Inflammatory macrophage treated with lipopolysaccharide for 1 hour (primary cell): ENCODE data around the gene CD200R1.

ENCODE experiments used
- DNase-seq, 2 donors: peaks; one replicate each; pipeline ENCODE4 v3.0.0-alpha.2; 2020 to 2022

Gene CD200R1, protein sequence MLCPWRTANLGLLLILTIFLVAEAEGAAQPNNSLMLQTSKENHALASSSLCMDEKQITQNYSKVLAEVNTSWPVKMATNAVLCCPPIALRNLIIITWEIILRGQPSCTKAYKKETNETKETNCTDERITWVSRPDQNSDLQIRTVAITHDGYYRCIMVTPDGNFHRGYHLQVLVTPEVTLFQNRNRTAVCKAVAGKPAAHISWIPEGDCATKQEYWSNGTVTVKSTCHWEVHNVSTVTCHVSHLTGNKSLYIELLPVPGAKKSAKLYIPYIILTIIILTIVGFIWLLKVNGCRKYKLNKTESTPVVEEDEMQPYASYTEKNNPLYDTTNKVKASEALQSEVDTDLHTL

DNA sequence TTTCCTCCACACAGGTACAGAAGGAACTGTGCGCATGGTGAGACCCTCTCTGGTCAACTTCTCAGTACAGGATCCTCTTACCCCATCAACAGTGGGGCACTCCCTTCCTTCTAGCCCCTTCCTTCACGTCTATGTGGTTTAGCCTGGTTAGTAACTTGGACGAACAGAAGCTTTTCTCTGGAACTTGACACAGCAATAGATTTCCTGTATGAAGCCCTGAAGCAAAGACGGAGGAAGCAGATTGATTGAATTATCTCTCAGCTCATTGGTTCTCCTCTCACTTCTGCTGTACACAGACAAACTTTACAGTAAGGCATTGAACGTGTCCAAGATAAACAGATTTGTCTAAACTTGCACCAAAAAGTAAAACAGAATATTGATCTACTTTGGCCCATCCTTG, at the start of gene CD200R1:
Gene CD200R1 (minus strand): TSS at position 210 of the 400 bp plus-strand sequence. CDS start 246 bp downstream, outside the sequence.
- DNase-seq = no peak

DNA sequence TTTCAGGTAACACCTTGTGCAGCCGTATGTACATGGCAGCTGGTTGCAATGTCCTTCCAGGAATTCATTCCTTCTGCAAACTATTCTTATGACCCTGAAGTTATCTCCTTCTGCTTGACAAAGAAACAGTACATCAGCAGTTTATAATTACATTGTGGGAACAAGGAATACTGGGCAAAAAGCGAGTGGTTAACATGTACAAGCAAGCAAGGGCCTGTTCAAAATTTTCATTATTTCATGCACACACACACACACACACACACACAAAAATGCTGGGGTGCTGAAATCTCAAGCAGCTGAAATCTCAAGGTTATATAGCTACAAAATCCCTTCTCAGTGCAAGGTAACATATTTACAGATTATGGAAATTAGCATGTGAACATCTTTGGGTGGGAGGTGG, 46.6 kb upstream of the CD200R1 start:
- no peak for DNase-seq

DNA sequence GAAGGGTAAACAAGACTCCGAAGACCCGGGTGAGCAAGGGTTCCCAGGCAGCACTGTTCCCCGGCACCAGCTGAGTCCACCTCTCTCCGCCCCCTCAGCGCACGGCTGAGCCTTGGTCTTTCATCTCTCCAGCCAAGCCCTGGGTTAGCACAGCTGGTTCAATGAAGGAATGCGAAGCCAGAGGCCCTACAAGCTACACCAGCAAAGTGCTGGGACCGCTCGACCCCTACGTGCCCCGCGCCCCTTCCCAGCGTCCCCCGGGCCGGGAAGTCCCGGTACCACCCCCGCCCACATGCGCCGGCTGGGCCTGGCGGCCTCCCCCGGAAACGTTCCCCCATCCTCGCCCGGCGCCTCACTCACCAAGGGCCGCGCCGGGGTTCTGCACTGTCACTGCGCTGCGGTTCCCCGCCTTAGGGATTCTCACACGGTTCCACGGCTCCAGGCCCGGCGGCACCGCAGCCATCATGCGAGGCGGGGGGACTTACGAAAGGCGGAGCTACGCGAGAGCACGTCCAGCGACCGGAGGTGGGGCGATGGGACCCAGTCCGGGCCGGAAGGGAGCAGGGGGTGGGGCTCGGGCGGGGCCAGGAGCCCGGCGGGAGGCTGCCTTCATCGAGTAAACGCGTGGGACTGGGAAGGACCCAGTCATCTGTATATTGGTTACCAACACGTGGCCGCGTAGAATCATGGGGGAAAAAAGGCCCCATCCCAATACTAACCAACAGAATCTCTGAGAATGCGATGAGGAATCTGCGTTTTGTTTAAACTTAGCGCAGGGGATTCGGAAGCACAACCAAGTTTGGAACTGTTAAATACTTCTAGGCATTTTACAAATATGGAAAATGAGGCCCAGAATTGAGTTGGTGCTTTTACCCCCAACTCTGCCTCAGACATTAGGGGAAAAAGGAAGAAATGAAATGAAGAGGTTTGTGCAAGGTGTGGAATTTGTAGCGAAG, 44.6 kb upstream of the CD200R1 start:
- peak; percentile 84 to 90 for DNase-seq

DNA sequence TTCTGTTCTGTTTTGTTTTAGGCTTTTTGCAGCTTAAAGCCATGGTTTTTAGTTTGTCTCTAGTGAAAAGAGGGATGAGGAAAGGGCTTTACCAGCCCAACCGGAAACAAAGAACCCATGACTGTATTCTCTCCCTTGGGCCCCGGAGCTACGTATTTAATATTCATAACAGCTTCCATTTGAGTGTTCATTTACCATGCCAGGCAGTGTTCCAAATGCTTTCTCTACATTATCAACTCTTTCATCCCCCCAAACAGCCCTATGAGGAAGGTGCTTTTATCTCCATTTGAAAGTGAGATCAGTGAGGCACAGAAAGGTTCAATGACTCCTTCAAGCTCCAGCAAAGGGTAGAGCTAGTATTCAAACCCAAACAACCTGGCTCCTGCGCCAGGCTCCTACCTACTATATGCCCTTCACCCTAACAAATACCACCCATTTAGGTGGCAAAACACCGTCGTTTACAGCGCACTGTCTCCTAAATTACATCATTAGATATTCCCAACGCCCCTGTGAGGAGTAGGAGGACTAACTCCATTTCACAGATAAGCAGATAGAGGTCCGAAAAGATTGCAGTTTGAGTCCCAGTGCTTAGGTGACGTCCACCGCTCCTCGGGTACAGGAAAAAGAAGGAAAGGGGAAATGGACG, 43.8 kb upstream of the CD200R1 start:
- DNase-seq = peak in 1 of 2 donors; percentile 19

DNA sequence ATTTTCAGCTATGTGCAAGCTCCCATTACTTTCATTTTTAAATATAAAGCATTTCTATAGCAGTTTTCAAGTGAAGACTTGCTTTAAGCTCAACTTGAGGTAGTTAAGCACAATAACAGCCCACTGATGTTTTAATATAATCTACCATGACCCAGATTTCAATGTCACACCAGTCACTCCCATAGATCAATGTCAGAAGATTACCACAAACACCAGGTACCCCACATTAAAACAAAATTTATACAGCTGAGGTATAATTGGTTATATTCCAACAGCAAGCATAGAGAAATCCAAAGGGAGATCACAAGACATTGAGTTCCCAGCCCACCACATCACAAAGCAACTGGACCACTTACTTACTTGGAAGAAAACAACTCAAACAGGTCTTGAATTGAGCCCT, 38.7 kb upstream of the CD200R1 start:
- no peak for DNase-seq

DNA sequence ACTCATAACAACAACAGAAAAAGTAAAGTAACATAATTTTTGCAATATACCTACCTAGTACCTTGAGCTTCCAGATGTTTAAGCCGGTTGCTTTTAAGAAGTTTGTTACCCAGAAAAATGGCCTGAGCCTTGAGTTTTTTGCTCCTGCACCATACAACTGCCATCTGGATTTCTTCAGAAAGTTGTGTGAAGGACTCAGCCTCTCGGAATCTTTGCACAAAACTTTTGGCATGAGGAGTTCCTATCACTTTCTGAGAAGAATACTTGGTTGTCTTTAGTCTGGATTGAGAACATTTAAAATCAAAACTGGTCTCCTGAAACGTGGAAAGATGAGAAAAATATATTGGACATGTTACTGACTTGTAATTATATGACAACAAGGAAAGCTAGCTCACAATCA, 33.2 kb upstream of the CD200R1 start:
- DNase-seq = no peak

DNA sequence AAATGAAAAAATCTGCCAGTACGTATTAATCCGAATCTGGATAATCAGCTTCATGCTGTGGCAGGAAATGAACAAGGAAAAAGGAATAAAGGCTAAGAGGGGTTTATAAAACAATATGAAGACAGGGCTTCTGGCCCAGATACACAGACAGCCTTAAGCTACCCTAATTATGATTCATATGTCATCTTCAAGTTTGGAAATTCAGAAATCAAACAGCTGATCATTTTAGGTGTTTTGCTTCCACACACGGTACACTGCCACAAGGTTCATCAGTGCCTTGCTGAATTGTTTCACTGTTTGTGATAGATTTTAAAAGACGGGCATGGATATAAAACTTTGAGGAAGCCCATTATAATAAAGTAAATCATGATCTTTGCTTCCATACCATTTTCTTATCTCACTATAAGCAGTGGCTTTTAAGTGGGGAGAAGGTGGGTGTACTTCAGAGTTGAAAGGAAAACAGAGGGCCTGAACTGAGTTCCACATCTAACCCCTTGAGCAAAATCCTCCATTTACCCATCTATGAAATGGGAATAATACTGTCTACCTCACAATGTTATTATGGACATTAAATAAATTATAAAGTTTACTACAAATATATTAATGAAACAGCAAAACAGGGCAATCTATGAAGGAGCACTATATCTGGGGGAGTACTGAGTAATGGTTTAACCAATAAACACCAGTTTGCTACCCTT, 31.6 kb upstream of the CD200R1 start:
- DNase-seq = no peak

DNA sequence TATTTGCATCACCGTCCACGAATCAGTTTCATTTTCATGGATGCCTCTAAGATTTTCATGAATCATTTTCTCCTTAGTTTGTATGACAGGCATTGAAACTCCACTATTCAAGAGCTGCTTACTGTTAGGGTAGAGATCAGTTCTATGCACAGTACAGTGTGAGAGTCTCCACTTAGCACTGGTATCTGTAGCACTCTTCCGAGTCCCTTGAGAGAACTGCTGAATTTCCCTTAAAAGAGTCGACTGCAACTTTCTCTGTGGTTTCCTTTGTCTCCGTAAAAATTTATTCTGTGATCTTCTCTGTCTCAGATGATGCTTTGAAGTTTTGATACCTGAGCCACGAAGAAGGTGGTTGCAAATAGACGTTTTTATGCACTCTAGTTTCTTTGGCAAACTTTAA, 30.7 kb upstream of the CD200R1 start:
- DNase-seq = no peak

DNA sequence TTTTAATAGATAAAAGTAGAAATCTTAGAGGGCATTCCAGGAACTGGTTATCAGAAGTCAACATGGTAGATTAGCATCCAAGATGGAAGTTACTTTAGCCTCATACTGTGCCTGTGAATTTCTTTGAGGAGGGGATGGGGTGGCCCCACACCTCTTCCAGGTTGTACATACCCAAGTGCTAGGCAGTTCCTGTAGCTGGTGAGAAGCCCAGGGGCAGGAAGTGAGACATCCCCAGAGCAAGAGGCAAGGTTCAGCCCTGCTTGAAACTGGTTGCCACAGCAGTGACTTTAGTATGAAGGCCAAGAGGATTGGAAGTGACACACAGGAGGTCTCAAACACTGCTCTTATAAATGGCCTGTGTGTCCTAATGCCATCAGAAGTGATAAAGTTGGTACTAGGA, 27.8 kb upstream of the CD200R1 start:
- no peak for DNase-seq

DNA sequence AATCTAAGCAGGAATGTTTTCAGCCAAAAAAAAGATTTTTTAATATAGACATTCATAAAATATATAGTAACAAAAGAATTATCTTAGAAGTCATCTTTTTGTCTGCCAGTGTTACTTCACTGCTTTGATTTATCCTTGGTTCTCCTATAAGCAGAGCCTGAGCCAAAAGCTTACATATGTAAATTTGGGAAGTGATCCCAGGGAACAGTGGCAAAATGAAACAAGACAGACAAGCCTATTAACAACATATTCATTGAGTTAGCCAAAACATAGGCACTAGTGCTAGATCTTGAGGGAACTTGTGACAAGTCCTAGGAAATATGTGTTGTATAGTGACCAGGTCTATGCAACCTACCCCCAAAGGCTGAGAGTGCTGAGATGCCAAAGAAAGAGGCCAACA, 27.1 kb upstream of the CD200R1 start:
- no peak for DNase-seq

DNA sequence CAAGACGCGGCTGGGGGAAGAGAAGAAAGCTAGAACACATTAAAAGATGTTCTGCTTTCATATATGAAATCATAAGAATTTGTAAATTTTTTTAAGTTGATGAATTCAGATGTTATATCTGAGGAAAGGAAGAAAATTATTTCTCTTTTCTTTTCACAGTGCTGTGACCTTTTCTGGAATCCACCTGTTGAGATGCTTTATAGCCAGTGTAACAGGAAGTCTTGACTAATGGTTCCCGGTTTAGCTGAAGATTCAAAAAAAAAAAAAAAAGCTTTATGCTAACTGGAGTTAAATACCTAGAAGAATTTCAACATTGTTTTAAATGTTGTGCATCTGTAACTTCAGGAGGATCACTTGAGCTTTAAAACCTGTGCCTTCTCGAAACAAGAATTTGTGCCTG, 25.8 kb upstream of the CD200R1 start:
- DNase-seq = no peak

DNA sequence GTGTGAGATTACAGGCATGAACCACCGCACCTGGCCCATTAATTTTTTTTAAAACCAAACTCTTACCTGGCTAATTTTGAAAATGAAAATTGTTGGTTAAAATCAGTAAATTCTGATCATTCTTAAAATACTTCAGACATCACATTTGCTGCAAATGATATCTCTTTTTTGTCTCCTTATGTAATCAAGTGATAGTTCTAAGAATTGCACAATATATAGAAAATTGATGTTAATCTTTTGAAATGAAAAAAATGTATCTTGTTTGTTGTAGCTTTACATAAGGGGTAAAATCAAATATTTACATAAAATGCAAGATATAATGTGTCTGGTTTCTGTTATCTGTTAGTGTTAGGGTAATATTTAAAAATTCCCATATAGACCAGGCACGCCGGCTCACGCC, 20.9 kb upstream of the CD200R1 start:
- no peak for DNase-seq

DNA sequence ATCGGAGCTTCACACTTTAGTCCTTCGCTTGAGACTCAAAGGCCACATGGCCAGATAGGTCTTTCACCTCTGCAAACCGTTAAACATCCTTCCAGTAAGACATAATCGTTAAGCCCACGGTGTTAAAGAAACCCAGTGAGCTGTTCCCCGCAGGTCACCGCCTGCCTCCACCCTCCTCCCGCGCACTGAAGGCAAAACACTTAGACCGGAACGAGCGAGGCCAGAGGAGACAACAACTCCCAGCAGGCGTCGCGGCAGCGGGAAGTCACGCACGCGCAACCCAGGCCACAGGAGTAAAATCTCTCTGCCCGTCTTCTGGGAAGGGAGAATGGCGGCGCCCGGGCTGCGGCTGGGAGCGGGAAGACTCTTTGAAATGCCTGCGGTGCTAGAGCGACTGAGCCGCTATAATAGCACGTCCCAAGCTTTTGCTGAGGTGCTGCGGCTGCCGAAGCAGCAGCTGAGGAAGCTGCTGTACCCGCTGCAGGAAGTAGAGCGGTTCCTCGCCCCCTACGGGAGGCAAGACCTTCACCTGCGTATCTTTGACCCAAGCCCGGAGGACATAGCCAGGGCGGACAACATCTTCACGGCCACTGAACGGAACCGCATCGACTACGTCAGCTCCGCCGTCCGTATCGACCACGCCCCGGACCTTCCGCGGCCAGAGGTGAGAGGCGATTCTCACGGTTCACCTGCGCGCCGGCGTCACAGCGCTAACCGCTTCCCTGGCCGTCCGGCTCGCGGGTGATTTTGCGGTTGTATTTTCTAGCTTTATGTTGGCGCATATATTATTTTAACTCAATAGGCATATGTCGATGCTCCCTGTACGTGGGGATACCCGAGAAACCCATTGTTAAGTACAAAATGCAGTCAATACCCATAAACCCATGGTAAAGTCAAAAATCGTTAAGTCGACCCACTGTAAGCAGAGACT, 16.0 kb upstream of the CD200R1 start, which contains the start of gene GTPBP8:
Gene GTPBP8 (plus strand): TSS at position 313 of the 931 bp plus-strand sequence. CDS start 16 bp downstream, at position 329.
- peak; percentile 85 to 91 for DNase-seq

DNA sequence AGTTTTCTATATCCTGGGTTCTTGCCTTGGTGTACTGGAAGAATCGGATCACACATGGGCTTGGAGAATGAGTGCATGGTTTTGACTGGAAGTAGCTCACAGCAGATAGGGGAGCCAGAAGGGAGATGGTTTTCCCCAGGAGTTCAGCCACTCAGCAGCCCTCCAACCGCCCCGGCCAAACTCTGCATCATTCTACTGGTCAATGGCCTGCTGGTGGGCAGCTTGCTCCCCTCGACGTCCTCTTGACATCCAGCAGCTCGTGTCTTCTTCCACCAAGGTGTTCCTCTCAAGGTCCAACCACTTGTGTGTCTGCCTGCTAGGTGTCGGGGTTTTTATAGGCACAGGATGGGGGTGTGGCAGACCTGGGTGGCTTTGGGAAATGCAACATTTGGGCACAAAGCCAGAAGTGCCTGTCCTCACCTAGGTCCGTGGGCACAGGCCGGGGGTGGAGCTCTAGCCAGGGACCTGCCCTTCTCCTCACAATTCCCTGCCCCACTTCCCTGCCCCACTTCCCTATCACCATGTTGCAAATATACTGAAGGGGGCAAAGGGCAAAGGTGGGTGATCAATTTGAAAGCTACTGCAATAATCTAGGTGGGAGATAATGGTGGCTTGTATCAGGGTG, 12.9 kb upstream of the CD200R1 start:
- DNase-seq = no peak

DNA sequence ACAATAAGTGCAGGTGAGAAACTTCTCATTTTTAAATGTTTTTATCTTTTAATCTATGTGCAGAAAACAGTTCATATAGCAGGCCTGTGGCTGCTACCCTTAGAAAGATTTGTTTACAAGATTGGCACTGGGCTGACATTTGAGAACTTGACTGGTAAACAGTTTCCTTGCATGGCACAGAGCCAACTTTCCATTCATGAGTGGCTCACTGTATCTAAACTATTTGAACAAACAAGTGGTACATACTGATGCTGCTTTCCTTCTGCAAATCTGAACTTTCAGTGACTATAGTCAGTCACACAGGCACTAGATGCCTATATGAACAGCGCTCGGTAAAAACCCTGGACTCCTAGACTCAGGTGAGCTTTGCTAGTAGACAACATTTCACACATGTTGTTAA, 9.6 kb upstream of the CD200R1 start:
- DNase-seq = no peak

DNA sequence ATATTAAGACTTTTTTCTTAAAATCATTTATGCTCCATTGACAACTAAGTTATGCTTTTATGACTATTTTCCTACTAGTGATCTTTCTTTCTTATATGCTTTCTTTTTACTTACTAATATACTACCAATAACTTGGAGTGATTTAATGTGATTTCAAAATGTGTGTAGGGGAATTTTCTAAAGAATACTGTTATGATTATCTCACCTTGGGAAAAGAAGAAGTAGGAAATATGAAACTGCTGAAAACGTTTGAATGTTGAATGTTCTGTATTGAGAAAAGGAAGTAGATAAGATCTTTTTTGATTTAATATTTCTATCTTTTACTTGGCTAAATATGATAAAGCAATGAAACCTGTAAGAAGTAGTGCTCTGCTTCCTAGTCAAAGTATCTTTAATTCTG, 7.8 kb upstream of the CD200R1 start:
- peak; percentile 29 to 65 for DNase-seq

DNA sequence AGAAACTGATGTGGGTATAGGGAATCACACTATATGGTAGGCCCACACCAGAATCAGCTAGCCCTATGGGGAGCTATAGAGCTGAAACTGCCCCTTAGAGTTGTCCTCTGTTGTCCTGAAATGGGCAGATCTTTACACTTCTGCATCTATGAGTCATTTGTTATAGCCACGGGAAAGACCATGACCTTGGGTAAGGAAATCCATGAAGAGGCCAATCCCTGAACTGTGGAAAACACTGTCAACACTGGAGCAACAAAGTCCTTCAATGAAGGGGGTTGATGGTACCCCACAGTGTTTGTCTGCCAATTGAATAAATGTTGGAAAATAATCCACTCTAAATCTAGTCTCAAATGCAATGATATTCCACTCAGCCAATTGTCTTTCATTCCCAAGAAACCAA, 5.2 kb upstream of the CD200R1 start:
- no peak for DNase-seq

DNA sequence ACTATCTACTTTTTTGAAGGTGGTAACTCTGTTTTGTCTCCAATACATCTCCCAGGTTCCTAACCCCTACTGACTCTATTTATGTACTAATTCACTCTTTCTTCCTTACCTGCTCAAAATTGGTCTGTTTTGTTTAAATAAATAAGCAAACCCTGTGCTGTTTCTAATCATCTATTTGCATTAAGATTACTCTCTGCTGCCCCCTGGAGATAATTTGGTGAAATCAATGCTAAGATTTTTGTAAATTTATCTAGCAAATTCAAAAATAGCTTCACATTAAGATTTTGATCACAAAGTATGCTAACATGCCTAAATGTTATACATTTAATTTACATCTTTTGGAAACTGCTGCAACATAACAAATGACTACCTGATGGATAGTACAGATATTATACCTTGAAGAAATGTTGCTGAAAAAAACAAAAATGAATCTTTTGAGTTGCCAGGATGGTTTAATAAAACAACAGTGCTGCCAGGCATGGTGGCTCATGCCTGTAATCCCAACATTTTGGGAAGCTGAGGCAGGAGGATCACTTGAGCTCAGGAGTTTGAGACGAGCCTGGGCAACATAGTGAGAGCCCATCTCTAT, 4.4 kb upstream of the CD200R1 start:
- DNase-seq = peak; percentile 39 to 80

DNA sequence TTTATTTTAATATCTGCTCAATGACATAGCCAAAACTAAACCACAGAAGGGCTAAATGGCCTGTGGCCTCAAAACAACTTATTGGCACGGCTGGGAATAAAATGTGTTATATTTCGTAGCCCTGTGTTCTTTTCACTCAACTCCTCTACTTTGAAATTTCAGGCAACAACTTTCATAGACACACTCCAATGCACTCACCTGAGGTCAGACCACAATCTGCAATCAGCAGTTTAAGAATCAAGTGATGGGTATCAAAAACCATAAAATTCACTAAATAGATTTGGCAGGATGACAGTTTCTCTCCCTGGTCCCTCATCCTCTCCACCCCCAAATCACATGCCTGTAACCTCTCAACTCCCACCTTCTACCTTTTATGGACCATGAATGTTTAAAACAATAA, 2.0 kb upstream of the CD200R1 start:
- DNase-seq = no peak

DNA sequence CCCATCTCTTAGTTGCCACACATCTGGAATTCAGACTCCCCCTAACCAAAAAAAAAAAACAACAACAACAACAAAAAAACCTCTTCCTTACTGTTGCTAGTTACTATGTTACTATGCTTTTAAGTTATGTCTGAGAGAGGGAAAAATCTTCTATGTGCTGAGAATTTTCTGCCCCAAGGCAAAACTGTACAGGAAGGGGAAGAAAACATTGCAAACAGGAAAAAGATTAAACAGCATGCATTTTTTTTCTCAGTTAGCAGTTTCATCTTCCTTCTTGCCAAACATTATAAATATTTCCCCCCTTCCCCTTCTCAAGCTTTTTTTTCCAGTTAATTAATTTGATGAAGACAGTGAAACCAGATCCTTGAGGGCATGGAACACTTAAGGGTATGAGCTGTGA, 1.1 kb upstream of the CD200R1 start:
- DNase-seq = no peak

DNA sequence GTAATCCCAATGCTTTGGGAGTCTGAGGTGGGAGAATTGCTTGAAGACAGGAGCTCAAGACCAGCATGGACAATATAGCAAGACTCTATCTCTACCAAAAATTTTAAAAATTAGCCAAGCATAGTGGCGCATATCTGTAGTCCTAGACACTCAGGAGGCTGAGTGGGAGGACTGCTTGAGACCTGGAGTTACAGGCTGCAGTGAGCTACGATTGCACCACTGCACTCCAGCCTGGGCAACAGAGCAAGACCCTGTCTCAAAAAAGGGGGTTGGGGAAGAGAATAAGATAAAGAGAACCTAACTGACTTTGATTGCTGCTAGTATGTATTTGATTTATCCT, 755 bp downstream of the CD200R1 start:
- DNase-seq = no peak
